ENCODE measurements around the gene ENGASE.
"Not testable (repeated sequence)": the region's sequence is repeated elsewhere in the genome, so short reads cannot be mapped to it uniquely, and the experiment has no call there.

ENGASE gene

GRCh38 chr17:79053251-79053925 is 21.2 kb upstream of the ENGASE start:
- no peak for DNase-seq (ENCODE audit: low read depth in 3 of 3)

DNA sequence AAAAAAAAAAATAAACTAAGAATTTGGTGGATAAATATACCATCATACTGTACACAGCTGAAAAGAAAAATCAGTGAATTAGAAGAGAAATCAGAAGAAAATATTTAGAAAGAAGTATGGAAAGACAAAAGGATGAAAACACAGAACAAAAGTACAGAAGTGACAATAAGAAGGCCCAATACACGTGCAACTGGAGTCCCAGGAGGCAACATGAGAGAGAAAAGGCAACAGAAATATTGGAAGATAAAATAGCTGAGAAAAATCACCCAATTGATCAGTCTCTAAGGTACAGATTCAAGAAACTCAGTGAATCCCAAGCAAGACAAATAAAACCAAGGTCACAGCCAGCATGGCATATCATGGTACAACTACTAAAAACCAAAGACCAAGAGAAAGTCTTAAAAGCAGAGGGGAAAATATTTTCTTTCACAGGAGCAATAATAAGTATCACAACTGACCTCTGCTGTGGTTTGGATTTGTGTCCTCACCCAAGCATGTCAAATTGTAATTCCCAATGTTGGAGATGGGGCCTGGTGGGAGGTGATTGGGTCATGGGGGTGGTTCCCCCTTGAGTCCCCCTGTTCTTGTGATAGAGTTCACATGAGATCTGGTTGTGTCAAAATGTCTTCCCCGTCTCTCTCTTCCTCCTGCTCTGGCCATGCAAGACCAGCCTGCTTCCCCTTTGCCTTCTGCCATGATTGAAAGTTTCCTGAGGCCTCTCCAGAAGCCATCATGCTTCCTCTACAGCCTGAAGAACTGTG is 20.2 kb upstream of the ENGASE start:
- DNase-seq (ENCODE audit: low read depth in 3 of 3): no peak

GRCh38 chr17:79055197-79055596 is 19.4 kb upstream of the ENGASE start:
- no peak for DNase-seq (ENCODE audit: low read depth in 3 of 3)

GRCh38 chr17:79057737-79058385 is 16.8 kb upstream of the ENGASE start:
- no peak for DNase-seq (ENCODE audit: low read depth in 3 of 3)

- no peak for DNase-seq (ENCODE audit: low read depth in 3 of 3)
Observed at GRCh38 chr17:79062691-79063090, 11.9 kb upstream of the ENGASE start.

GRCh38 chr17:79064026-79064425 is 10.6 kb upstream of the ENGASE start:
- DNase-seq (ENCODE audit: low read depth in 3 of 3): no peak

DNA sequence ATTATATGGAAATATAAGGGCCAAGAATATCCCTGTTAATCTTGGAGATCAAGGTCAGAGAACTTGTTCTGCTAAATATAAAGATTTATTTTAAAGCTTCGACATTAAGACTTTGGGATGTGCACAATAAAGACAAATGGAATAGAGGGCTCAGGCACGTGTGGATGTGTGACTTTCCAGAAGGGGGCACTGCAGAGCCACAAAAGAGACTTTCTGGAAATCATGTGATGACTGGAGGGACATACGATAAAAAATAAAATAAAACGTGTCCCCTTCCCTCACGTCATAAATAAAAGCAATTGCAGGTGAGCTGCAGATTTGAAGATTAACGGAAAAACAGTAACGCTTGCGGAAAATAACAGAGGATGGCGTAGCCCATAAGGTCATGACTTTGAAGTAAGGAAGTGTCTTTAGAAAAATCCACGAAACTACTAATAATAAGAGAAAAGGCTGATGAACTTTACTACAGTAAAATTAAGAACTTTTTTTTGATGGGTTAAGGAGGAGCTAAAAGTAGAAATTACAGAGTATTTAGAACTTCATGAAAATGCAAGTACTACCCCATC is 9.4 kb upstream of the ENGASE start:
- peak; percentile 21 to 42 (median 39) for DNase-seq (ENCODE audit: low read depth in 3 of 3)

DNA sequence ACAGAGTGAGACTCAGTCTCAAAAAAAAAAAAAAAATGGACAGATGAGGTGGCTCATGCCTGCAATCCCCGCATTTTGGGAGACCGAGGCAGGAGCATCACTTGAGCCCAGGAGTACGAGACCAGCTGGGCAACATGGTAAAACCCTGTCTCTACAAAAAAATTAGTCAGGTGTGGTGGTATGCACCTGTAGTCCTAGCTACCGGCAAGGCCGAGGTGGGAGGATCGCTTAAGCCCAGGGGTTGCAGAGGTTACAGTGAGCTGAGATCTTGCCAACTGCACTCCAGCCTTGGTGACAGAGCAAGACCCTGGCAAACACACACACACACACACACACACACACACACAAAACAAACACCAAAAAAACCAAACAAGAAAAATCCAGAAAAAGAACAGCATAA is 7.7 kb upstream of the ENGASE start:
- no peak for DNase-seq (ENCODE audit: low read depth in 3 of 3)

GRCh38 chr17:79070266-79070880 is 4.3 kb upstream of the ENGASE start:
- no peak for DNase-seq (ENCODE audit: low read depth in 3 of 3)

GRCh38 chr17:79071161-79071740 is 3.4 kb upstream of the ENGASE start:
- no peak for DNase-seq (ENCODE audit: low read depth in 3 of 3)

- DNase-seq (ENCODE audit: low read depth in 3 of 3): no peak
Observed at GRCh38 chr17:79072544-79072943, 2.1 kb upstream of the ENGASE start.

GRCh38 chr17:79073016-79073705 is 1.5 kb upstream of the ENGASE start:
- no peak for DNase-seq (ENCODE audit: low read depth in 3 of 3)

GRCh38 chr17:79073706-79074088 is 927 bp upstream of the ENGASE start:
- no peak for DNase-seq (ENCODE audit: low read depth in 3 of 3)

- DNase-seq (ENCODE audit: low read depth in 3 of 3): not testable (repeated sequence)
Observed at GRCh38 chr17:79074121-79074648, 439 bp upstream of the ENGASE start.

GRCh38 chr17:79075446-79075750 is 774 bp downstream of the ENGASE start:
- DNase-seq (ENCODE audit: low read depth in 3 of 3): no peak

DNA sequence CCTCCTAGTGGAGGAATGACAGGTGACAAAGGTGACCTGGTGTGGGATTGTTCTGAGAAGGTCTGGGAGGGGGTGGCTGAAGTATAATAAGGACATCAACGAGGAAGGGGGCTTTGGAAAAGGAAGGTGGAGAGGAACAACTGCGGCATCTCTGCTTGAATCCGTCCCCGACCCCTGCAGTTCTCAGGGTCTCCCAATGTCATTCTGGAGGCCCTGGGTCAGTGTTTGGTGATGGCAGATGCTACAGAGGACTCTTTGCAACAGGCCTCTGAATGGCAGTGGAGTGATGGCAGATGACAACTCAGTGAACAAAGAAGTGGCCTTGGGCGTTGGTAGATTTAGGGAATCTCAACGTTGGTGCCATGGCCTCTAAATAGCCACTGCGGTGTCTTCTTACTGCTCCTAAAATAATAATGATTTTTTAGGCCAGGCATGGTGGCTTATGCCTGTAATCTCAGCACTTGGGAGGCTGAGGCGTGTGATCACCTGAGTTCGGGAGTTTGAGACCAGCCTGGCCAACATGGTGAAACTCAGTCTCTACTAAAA is 1.3 kb downstream of the ENGASE start:
- no peak for DNase-seq (ENCODE audit: low read depth in 3 of 3)

DNA sequence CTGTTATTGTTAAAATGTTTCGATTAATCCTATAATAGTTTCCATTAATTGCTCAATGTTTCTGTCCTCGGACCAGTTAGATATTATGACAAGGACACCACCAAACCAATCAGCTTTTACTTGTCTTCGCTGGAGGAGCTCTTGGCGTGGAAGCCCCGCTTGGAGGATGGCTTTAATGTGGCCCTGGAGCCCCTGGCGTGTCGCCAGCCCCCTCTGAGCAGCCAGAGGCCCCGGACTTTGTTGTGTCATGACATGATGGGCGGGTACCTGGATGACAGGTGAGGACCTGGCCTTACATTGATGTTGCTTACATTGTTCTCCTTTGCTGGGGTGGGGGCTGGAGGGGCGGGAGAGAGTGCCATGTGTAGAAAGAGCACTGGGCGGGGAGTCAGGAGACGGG is 3.0 kb downstream of the ENGASE start:
- no peak for DNase-seq (ENCODE audit: low read depth in 3 of 3)

DNA sequence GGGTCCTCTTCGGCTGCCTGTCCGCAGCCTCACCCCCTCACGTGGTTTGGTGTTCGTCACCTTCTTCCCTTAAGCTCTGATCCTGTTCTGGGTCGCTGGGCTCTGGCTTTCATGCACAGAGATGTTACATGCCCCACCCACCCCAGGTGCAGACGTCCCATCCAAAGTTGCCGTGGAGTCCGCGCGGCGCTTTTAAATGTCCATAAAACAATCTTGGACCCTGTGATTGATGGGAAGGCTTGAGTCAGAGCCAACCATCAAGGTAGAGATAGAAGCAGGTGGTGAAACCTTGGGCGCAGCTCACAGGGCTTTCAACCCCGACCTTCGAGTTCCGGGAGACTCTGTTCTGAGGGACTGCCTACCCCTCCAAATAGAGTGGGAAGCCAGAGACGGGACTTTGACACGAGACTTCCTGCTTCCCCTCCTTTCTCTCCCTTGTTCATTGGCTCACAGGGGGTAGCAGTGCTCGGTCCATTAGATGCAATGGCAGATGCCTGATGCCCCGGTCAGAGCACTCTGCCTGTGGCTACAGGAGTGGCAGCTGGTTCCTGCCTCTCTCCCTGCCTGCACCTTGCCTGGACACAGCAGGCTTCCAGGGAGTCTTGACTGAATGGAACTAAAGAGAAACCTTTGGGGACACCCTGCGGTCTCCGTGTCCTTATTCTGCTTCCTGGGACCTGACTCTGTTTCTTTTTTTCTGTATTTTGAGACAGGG is 4.0 kb downstream of the ENGASE start:
- DNase-seq (ENCODE audit: low read depth in 3 of 3): no peak

DNA sequence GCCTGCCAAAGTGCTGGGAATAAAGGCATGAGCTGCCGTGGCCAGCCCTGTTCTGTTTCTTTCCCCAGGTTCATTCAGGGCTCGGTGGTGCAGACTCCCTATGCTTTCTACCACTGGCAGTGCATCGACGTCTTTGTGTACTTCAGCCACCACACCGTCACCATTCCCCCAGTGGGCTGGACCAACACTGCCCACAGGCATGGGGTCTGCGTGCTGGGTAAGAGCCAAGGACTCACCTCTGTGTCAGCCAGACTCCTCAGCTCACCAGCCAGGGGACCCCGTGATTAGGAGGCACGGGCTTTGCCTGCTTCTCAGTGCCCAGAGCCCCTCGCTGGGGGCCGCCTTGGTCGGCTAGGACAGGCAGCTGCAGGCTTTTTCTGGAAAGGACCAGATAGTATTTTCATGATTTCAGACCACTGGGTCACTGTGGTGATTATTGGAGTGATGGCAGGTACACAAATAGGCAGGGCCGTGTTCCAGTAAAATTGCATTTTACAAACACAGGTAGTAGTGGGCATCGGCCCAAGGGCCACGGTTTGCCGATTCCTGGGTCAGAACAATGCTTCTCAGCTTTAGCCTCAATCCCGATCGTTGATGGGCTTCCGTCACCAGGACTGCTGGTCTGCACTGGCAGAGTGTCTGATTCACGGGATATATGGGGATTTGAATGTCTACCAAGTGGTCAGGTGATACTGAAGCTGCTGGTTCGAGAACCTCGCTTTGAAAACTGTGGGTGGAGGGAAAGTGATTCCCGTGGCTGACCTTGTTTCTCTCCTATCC is 5.0 kb downstream of the ENGASE start:
- DNase-seq (ENCODE audit: low read depth in 3 of 3): no peak
